Adrenal gland (tissue), 5 donors: Measurements from ENCODE around the gene AMZ2.

Experiments used
- POLR2A ChIP-seq, 2 donors: fragments of 450-650 bp; IDR thresholded peaks; one replicate each; pipeline ENCODE4 v1.6.1; 2017; ENCODE audit warnings: antibody characterized with exemption in 2 of 2, mild to moderate bottlenecking in 2 of 2, moderate library complexity in 1 of 2
- TF ChIP-seq, protein P1 (sequence below), 6 experiments: fragments of 450-650 bp in 4 of 6; fragments of 200-600 bp in 2 of 6; sonication (generic) in 1 of 6; IDR thresholded peaks; 1 replicate in 5 of 6; 2 replicates in 1 of 6; pipeline versions ENCODE4 v1.5.1 to v1.8.0; 2016 to 2021; ENCODE audit warnings: antibody characterized with exemption in 6 of 6, mild to moderate bottlenecking in 2 of 6, moderate library complexity in 1 of 6
- donor health status: DM: no; HTN: no; CAD: no.

DNA sequence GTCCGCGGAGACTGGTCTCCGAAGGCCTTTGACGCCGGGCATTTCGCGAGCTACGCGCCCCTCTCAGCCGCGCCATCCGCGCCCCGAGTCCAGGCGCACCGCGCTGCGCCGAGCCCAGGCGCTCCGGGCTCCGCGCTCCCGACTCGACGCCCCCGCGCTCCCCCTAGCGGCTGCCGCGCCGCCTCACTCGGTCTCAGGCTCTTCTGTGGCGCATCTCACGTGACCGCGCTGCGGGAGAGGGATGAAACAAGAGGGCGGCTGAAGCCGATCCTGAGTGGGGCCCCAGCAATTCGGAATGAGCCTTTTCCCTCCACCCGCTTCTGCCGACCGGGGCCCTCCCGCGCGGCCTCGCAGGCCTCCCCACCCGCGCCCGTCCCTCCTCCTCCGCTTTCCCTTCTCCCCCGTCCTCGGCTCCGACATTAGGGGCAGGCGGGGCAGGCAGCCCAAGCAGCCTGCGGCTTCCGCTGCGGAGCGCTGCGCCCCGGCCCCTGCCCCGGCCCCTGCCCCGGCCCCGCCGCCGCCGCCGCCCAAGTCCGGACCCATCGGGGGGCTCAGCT lies 42.5 kb upstream of the AMZ2 start:
- TF ChIP-seq, protein P1, sequence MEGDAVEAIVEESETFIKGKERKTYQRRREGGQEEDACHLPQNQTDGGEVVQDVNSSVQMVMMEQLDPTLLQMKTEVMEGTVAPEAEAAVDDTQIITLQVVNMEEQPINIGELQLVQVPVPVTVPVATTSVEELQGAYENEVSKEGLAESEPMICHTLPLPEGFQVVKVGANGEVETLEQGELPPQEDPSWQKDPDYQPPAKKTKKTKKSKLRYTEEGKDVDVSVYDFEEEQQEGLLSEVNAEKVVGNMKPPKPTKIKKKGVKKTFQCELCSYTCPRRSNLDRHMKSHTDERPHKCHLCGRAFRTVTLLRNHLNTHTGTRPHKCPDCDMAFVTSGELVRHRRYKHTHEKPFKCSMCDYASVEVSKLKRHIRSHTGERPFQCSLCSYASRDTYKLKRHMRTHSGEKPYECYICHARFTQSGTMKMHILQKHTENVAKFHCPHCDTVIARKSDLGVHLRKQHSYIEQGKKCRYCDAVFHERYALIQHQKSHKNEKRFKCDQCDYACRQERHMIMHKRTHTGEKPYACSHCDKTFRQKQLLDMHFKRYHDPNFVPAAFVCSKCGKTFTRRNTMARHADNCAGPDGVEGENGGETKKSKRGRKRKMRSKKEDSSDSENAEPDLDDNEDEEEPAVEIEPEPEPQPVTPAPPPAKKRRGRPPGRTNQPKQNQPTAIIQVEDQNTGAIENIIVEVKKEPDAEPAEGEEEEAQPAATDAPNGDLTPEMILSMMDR (IDR thresholded peaks at IDR 0.05), result peak; percentile 53 to 94 (median 79)
- TF ChIP-seq POLR2A (IDR thresholded peaks at IDR 0.05), result peak; percentile 50 to 56
